IMR-90 (cell line): ENCODE measurements around the gene IL2RA. TPM values are rescaled to one million over a fixed set of nuclear protein-coding genes. Genes with fewer than 3 reads are reported as not detected.

Experiments
- ATAC-seq: fragments of 200-7000 bp; cut with Tn5 transposase; 2 replicates; pipeline ENCODE4 v1.9.1; 2020; ENCODE audit warnings: low read depth, mild to moderate bottlenecking, moderate library complexity
- BruUV-seq: library from RNA; stranded (reverse); fragments of 400-500 nt; replicated peaks from 2 replicates; lab custom pipeline; 2021; lab: Mats Ljungman, UMichigan
- CTCF ChIA-PET: fragments of 300-600 bp; formaldehyde crosslinking; extraction: SDS; loops from one replicate; lab custom pipeline; 2021; ENCODE audit warnings: antibody characterized with exemption; lab: Yijun Ruan, JAX
- POLR2A ChIA-PET: fragments of 300-600 bp; sonication (Branson Sonifier 250); formaldehyde crosslinking; loops from one replicate; lab custom pipeline; 2022; ENCODE audit warnings: antibody characterized with exemption; ENCODE audit not compliant: unreplicated experiment; lab: Charles Lee
- DNase-seq: peaks from one replicate; pipeline ENCODE4 v3.0.0; 2013
- H2AFZ ChIP-seq: replicated peaks from 2 replicates; pipeline ENCODE3; 2013; ENCODE audit warnings: low read length, mild to moderate bottlenecking; ENCODE audit not compliant: poor library complexity
- H2AK5ac ChIP-seq: 2 replicates; pipeline ENCODE4 v1.6.1; 2013; ENCODE audit warnings: low read depth, low read length, inconsistent platforms
- H2AK9ac ChIP-seq: replicated peaks from 2 replicates; pipeline ENCODE3; 2013; ENCODE audit warnings: mild to moderate bottlenecking, low read depth, low read length, moderate library complexity; ENCODE audit not compliant: poor library complexity
- H2BK120ac ChIP-seq: 2 replicates; pipeline ENCODE4 v1.6.1; 2013; ENCODE audit warnings: low read depth, low read length, inconsistent platforms
- H2BK15ac ChIP-seq: 3 replicates; pipeline ENCODE4 v1.6.1; 2013; ENCODE audit warnings: low read depth, low read length, inconsistent platforms
- H2BK20ac ChIP-seq: 2 replicates; pipeline ENCODE4 v1.6.1; 2013; ENCODE audit warnings: low read depth, mild to moderate bottlenecking, inconsistent platforms, low read length, moderate library complexity
- H2BK5ac ChIP-seq: 2 replicates; pipeline ENCODE4 v1.6.1; 2013; ENCODE audit warnings: mild to moderate bottlenecking, low read depth, low read length, inconsistent platforms; ENCODE audit not compliant: poor library complexity, severe bottlenecking
- H3K14ac ChIP-seq: replicated peaks from 2 replicates; pipeline ENCODE4 v1.6.1; 2013; ENCODE audit warnings: low read depth, low read length, inconsistent platforms
- H3K18ac ChIP-seq: 2 replicates; pipeline ENCODE4 v1.6.1; 2013; ENCODE audit warnings: low read depth, low read length, control low read depth
- H3K23ac ChIP-seq: 2 replicates; pipeline ENCODE4 v1.6.1; 2013; ENCODE audit warnings: low read depth, low read length, inconsistent platforms
- H3K27ac ChIP-seq: 2 replicates; pipeline ENCODE4 v1.5.1; 2013; ENCODE audit warnings: mild to moderate bottlenecking, control low read depth, low read length; ENCODE audit not compliant: insufficient read depth
- H3K27me3 ChIP-seq: 2 replicates; pipeline ENCODE4 v1.6.1; 2013; ENCODE audit warnings: low read length; ENCODE audit not compliant: control insufficient read depth, insufficient read depth
- H3K36me3 ChIP-seq: 2 replicates; pipeline ENCODE4 v1.6.1; 2013; ENCODE audit warnings: low read length, mixed read lengths; ENCODE audit not compliant: control insufficient read depth, insufficient read depth
- H3K4ac ChIP-seq: 2 replicates; pipeline ENCODE4 v1.6.1; 2013; ENCODE audit warnings: low read depth, low read length, inconsistent platforms
- H3K4me1 ChIP-seq: 2 replicates; pipeline ENCODE4 v1.6.1; 2013; ENCODE audit warnings: low read length, mixed read lengths; ENCODE audit not compliant: control insufficient read depth, insufficient read depth
- H3K4me2 ChIP-seq: 2 replicates; pipeline ENCODE4 v1.6.1; 2013; ENCODE audit warnings: low read depth, mild to moderate bottlenecking, control low read depth, low read length, moderate library complexity
- H3K4me3 ChIP-seq: 2 replicates; pipeline ENCODE4 v1.5.1; 2013; ENCODE audit warnings: low read depth, mild to moderate bottlenecking, control low read depth, low read length, moderate library complexity; ENCODE audit not compliant: insufficient read depth
- H3K56ac ChIP-seq: 2 replicates; pipeline ENCODE4 v1.6.1; 2013; ENCODE audit warnings: low read length, inconsistent platforms; ENCODE audit not compliant: insufficient read depth; ENCODE audit errors: extremely low read depth
- H3K79me1 ChIP-seq, 2 experiments: 2 replicates each; pipeline ENCODE4 v1.6.1; 2013; ENCODE audit warnings: low read length in 2 of 2, inconsistent platforms in 1 of 2, low read depth in 1 of 2
- H3K9ac ChIP-seq: 2 replicates; pipeline ENCODE4 v1.6.1; 2013; ENCODE audit warnings: low read depth, low read length, control low read depth
- H3K9me1 ChIP-seq: 2 replicates; pipeline ENCODE4 v1.6.1; 2013; ENCODE audit warnings: low read length, inconsistent platforms; ENCODE audit not compliant: insufficient read depth
- H3K9me3 ChIP-seq: 2 replicates; pipeline ENCODE4 v1.6.1; 2013; ENCODE audit warnings: low read length; ENCODE audit not compliant: control insufficient read depth, insufficient read depth
- H4K20me1 ChIP-seq: 2 replicates; pipeline ENCODE4 v1.6.1; 2013; ENCODE audit warnings: low read length, inconsistent platforms; ENCODE audit not compliant: insufficient read depth
- H4K5ac ChIP-seq: 2 replicates; pipeline ENCODE4 v1.6.1; 2013; ENCODE audit warnings: mild to moderate bottlenecking, low read depth, low read length, control low read depth
- H4K8ac ChIP-seq, 2 experiments: 2 replicates each; pipeline ENCODE4 v1.6.1; 2013; ENCODE audit warnings: low read depth in 2 of 2, low read length in 2 of 2, control low read depth in 1 of 2, inconsistent platforms in 1 of 2
- H4K91ac ChIP-seq: 2 replicates; pipeline ENCODE4 v1.6.1; 2013; ENCODE audit warnings: low read depth, low read length, inconsistent platforms; ENCODE audit not compliant: insufficient read depth
- BHLHE40 ChIP-seq: fragments of 150-350 bp; IDR thresholded peaks from 2 replicates; pipeline ENCODE4 v1.6.1; 2016; ENCODE audit warnings: mild to moderate bottlenecking, low read depth, low read length
- CEBPB ChIP-seq: IDR thresholded peaks from 2 replicates; pipeline ENCODE4 v1.6.1; 2012; ENCODE audit warnings: low read depth, low read length, improper control_type of control experiment
- CHD1 ChIP-seq: IDR thresholded peaks from 2 replicates; pipeline ENCODE4 v1.6.1; 2012; ENCODE audit warnings: low read depth, low read length, improper control_type of control experiment
- CTCF ChIP-seq: conservative IDR thresholded peaks from 2 replicates; pipeline ENCODE4 v1.5.1; 2012; ENCODE audit warnings: mild to moderate bottlenecking, low read depth, low read length, improper control_type of control experiment
- FOS ChIP-seq: fragments of 150-350 bp; IDR thresholded peaks from 2 replicates; pipeline ENCODE4 v1.6.1; 2016; ENCODE audit warnings: low read depth, low read length
- MAFK ChIP-seq: IDR thresholded peaks from 2 replicates; pipeline ENCODE4 v1.6.1; 2012; ENCODE audit warnings: low read depth, low read length, improper control_type of control experiment
- MAZ ChIP-seq: IDR thresholded peaks from 2 replicates; pipeline ENCODE4 v1.6.1; 2012; ENCODE audit warnings: low read depth, mild to moderate bottlenecking, low read length, improper control_type of control experiment, moderate library complexity, borderline replicate concordance
- MXI1 ChIP-seq: IDR thresholded peaks from 2 replicates; pipeline ENCODE4 v1.6.1; 2012; ENCODE audit warnings: low read depth, mild to moderate bottlenecking, low read length, moderate library complexity, borderline replicate concordance
- POLR2A ChIP-seq: IDR thresholded peaks from 2 replicates; pipeline ENCODE4 v1.6.1; 2012; ENCODE audit warnings: mild to moderate bottlenecking, low read depth, low read length
- RAD21 ChIP-seq: IDR thresholded peaks from 2 replicates; pipeline ENCODE4 v1.6.1; 2012; ENCODE audit warnings: low read length, improper control_type of control experiment
- SMC3 ChIP-seq: fragments of 150-350 bp; IDR thresholded peaks from 2 replicates; pipeline ENCODE4 v1.6.1; 2016; ENCODE audit warnings: low read depth, mild to moderate bottlenecking, antibody characterized with exemption, low read length, moderate library complexity
- WGBS, 2 experiments: methylation state at CpG; one replicate each; pipeline versions ENCODE4 v1.1.5 to v1.1.7; 2013; ENCODE audit warnings: missing lambda C conversion rate in 2 of 2; ENCODE audit not compliant: insufficient read length in 1 of 2; ENCODE audit errors: extremely low coverage in 2 of 2; 5-methylcytosine and 5-hydroxymethylcytosine counted together
- dilution Hi-C: fragments of 300-500 bp; cut with HindIII; formaldehyde crosslinking; loops from one replicate; pipeline ENCODE4 v1.14.3; 2018; ENCODE audit warnings: low sequenced_read_pairs; ENCODE audit not compliant: unreplicated experiment
- in situ Hi-C: fragments of 300-500 bp; cut with MboI; formaldehyde crosslinking; loops from 3 replicates; pipeline ENCODE4 v1.14.3; 2019; ENCODE audit warnings: low sequenced_read_pairs, inconsistent platforms, mixed read lengths
- intact Hi-C: fragments of 100-400 bp; cut with micrococcal nuclease; formaldehyde crosslinking; loops from 2 replicates; pipeline ENCODE4 v1.10.0; 2022
- polyA plus RNA-seq, 3 experiments: library from polyadenylated mRNA; depleted of rRNA; stranded (reverse); fragments of >200 nt; gene quantifications; 2 replicates each; pipeline ENCODE4 v1.2.3, GENCODE V29; 2012; ENCODE audit warnings: low replicate concordance in 1 of 3
- total RNA-seq: library from RNA; depleted of rRNA; stranded (reverse); fragments of >200 nt; gene quantifications from 2 replicates; pipeline ENCODE4 v1.2.3, GENCODE V29; 2012

The IL2RA gene
- total and polyA plus RNA-seq, 2 of the 4 experiments (the other 2 are of a cell fraction), result not detected

GRCh38 chr10:6056411-6057135, 5.6 kb downstream of the IL2RA start:
- POLR2A ChIA-PET, result no interaction called here
- Histone ChIP-seq H2AK5ac (no peak overlapping the region), H3K23ac (no peak overlapping the region), H2BK20ac (no peak overlapping the region), H4K8ac (no peak overlapping the region), H3K4ac (no peak overlapping the region), H3K4me1 (no peaks in the 10 kb centered on the region), H3K36me3 (no peaks in the 10 kb centered on the region), H2BK120ac (no peak overlapping the region), H2BK15ac (no peak overlapping the region), H3K18ac (no peak overlapping the region), H3K56ac (no peak overlapping the region), H2AFZ (no peak overlapping the region), H4K91ac (no peak overlapping the region), H2BK5ac (no peak overlapping the region), H3K9me3 (no peaks in the 10 kb centered on the region), H3K14ac (no peak overlapping the region), H4K5ac (no peak overlapping the region), H3K27me3 (peaks cover 19% of the 10 kb centered on the region), H3K4me2 (no peak overlapping the region), H3K27ac (no peak overlapping the region), H3K9me1 (no peaks in the 10 kb centered on the region), H3K4me3 (no peak overlapping the region), H3K9ac (no peak overlapping the region), H2AK9ac (no peak overlapping the region), H3K79me1 (no peaks in the 10 kb centered on the region), H4K20me1 (no peaks in the 10 kb centered on the region)
- in situ Hi-C loops (no loop called here), intact Hi-C loops (no loop called here), dilution Hi-C loops (no loop called here)
- CTCF ChIA-PET, result no interaction called here
- BruUV-seq, result no TSS peak
- TF ChIP-seq POLR2A (no peak), MXI1 (no peak), SMC3 (no peak), CTCF (no peak), CHD1 (no peak), MAFK (no peak), CEBPB (no peak), RAD21 (no peak), MAZ (no peak), BHLHE40 (no peak), FOS (no peak)
- WGBS, 2 experiments, result 40% methylated on average over 1 of the region's 5 CpGs; no CpG with 5 or more reads in 1 of the 2 experiments
- no peak for ATAC-seq
- DNase-seq, result no peak
